ENCODE measurements around the gene MAFB. TPM values are rescaled to one million over a fixed set of nuclear protein-coding genes. Genes with fewer than 3 reads are reported as not detected.

Gene MAFB
- total RNA-seq, 1 experiment from 2014 or later, result 1.0 TPM

DNA sequence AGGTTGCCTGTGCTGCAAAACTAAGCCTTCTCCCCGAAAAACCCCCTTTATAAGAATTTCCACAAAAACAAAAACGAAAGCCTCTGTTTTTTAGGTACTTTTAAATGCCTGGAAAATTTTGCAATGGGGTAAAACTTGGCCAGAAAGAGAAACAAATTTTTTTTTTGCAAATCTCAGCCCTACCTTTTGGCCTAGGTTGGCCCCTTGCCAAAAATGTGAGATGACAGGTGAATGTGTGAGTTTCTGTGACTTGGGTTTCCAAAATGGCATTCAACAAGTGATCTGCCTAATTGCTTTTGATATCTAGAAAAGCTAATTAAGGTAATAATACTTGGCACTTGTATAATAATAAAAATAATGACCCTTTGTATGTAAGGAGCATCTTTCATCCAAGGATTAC is 48.4 kb downstream of the MAFB start:
- in situ Hi-C loops (cut with HindIII; ENCODE audit: low sequenced_read_pairs), result no loop called here

DNA sequence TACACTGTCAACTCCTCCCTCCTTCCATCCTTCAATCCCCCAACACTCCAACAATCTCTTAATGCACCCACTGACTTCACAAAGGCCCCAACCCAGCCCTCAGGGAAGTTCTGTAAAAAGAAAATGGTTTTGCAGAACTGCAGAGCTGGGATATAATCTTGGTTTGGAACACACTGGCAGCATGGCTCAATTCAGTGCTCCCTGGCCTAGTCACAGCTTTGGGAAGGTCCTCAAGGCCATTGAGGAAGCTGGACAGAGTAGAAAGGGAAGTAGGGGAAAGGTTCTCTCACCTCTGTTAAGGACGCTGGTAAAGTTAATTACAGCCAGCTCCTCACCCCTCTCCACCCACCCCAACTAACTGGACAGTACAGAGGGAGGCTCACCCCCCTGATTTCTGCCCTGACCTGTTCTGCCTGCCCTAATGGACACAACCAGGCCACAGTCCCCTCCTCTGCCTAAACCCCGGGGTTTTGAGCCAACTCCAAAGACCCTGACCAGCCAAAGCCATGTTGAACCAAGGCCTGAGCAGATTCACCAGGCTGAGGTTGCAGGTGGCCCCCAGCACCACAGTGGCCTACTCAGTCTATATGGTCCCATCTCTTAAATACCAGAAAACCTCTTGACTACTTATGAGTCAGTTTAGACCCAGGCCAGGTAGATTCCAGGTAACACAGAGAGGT is 49.2 kb downstream of the MAFB start:
- DNase-seq (ENCODE audit: low spot score), result no peak
- in situ Hi-C loops (cut with HindIII; ENCODE audit: low sequenced_read_pairs), result no loop called here

More for the DNA sequence above, 48.4 kb downstream of the MAFB start:
- no peak for DNase-seq (ENCODE audit: low spot score)

DNA sequence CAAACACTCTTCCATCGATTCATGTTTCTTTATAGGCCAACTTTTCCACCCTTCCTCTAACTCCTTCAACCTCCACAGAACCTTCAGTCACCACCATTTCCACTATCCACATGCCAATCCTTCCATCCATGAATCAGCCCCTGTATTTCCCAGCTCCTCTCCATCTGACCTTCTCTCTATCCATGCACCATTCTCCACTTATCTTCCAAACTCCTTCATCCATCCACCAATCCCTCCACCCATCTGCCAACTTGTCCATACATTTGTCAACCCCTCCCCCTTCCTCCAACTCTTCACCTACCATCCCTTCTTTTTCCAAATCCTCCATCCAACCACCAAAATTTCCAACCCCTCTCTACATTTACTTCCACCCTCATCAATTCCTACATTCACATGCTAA is 49.9 kb downstream of the MAFB start:
- in situ Hi-C loops (cut with HindIII; ENCODE audit: low sequenced_read_pairs), result no loop called here
- DNase-seq (ENCODE audit: low spot score), result no peak

DNA sequence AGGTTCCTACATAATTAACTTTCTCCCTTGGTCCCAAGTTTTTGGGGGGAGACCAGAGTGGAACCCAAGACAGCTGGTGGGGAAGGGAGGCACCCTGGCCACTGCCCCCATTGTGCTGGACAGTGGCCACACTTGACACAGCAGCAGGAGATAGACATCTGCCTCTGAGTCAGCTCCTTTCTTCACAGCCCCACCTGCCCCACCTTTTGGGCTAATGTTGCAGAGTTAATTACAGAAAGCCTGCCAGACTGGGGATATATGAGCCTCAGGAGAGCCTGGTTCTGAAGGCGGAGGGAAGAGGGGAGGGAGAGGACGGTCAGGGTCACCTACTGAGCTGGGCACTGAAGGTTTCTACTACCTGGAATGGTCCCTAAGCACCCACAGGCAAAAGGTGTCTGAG is 50.6 kb downstream of the MAFB start:
- DNase-seq (ENCODE audit: low spot score), result no peak
- in situ Hi-C loops (cut with HindIII; ENCODE audit: low sequenced_read_pairs), result no loop called here

DNA sequence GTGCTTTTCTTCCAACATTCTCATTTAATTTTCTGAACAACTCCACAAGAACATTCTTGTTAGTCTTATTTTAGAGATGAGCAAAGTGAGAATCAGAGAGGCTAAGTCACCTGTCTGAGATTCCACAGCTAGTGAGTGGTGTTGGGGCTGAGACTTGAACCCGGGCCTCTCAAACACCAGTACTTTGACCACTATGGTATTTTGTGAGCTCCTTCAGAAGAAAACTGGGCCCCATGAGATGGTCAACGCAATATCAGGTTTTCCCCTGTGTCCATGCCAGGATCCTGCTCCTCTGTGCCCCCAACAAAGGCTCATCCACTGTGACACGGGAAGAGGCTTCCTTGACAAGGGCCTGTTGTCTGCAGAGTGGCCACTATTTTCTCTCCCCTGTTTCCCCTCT is 51.9 kb downstream of the MAFB start:
- in situ Hi-C loops (cut with HindIII; ENCODE audit: low sequenced_read_pairs), result no loop called here
- no peak for DNase-seq (ENCODE audit: low spot score)

DNA sequence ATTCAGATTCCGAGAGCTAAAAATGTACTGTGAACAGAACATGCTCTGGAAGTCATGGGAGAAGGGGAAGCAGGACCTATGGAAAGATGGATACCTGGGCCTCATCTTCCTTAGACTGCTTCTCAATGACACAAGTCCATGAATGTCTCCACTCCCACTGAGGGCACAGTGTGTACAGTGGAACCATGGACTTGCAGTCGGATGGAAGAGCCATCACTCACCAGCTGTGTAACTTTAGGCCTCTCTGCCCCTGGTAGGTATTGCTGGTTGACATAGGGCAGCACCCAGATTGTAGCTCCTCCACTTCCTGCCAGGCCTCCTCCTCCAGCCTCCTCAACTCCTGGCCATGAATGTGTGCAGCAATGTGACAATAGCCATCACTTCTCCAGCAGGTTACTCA is 52.5 kb downstream of the MAFB start:
- DNase-seq (ENCODE audit: low spot score), result no peak
- in situ Hi-C loops (cut with HindIII; ENCODE audit: low sequenced_read_pairs), result no loop called here

DNA sequence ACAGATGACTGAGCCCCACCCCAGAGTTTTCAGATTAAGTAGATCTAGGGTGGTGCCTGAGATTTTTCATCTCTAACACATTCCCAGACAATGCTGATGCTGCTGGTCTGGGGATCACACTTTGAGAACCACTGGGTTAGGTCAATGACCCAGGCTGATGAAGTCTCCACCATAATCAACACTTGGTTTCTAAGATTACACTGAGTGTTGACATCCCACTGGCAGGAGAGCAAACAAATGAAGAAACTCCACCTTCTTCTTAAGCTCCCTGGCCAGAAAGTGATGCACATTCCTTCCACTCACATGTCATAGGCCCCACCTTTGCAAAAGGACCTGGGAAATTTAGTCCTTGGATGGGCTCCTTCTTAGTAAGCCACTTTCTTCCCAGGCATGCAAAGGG is 53.1 kb downstream of the MAFB start:
- no peak for DNase-seq (ENCODE audit: low spot score)
- in situ Hi-C loops (cut with HindIII; ENCODE audit: low sequenced_read_pairs), result no loop called here
